A673 (cell line): Measurements from ENCODE around the gene TBCD. TPM values are rescaled to one million over a fixed set of nuclear protein-coding genes. Genes with fewer than 3 reads are reported as not detected.

Experiments used
- BruUV-seq: library from RNA; stranded (reverse); fragments of 400-500 nt; replicated peaks from 2 replicates; lab custom pipeline; 2021; lab: Mats Ljungman, UMichigan
- CTCF ChIA-PET: fragments of 300-600 bp; sonication (Branson Sonifier 250); formaldehyde crosslinking; loops from one replicate; lab custom pipeline; 2022; ENCODE audit warnings: antibody characterized with exemption; lab: Charles Lee
- POLR2A ChIA-PET: fragments of 300-600 bp; sonication (Branson Sonifier 250); formaldehyde crosslinking; loops from one replicate; lab custom pipeline; 2022; ENCODE audit warnings: antibody characterized with exemption; ENCODE audit not compliant: low non-redundant PET; lab: Charles Lee
- DNase-seq: peaks from one replicate; pipeline ENCODE4 v3.0.0-alpha.2; 2015; ENCODE audit warnings: low spot score
- H3K27ac ChIP-seq: fragments of 200-600 bp; sonication (generic); 2 replicates; pipeline ENCODE4 v1.5.1; 2016; ENCODE audit warnings: mixed run types, low read depth, mild to moderate bottlenecking, mixed read lengths, antibody characterized with exemption, low read length; ENCODE audit not compliant: poor library complexity, severe bottlenecking
- H3K27me3 ChIP-seq: fragments of 200-600 bp; sonication (generic); replicated peaks from 2 replicates; pipeline ENCODE4 v1.6.1; 2017; ENCODE audit warnings: mixed run types, low read depth, mild to moderate bottlenecking, mixed read lengths, antibody characterized with exemption, low read length; ENCODE audit not compliant: insufficient read depth, poor library complexity
- H3K36me3 ChIP-seq: fragments of 200-600 bp; sonication (generic); 2 replicates; pipeline ENCODE4 v1.6.1; 2016; ENCODE audit warnings: mixed run types, mild to moderate bottlenecking, mixed read lengths, antibody characterized with exemption, low read length; ENCODE audit not compliant: insufficient read depth, poor library complexity, severe bottlenecking
- H3K4me1 ChIP-seq: fragments of 200-600 bp; sonication (generic); 2 replicates; pipeline ENCODE4 v1.6.1; 2017; ENCODE audit warnings: mixed run types, mild to moderate bottlenecking, mixed read lengths, antibody characterized with exemption, low read length; ENCODE audit not compliant: insufficient read depth, poor library complexity, severe bottlenecking
- H3K4me3 ChIP-seq: fragments of 200-600 bp; sonication (generic); 2 replicates; pipeline ENCODE4 v1.5.1; 2016; ENCODE audit warnings: low read depth, mixed run types, mild to moderate bottlenecking, mixed read lengths, low read length; ENCODE audit not compliant: poor library complexity, severe bottlenecking
- H3K9me3 ChIP-seq: fragments of 200-600 bp; sonication (generic); 2 replicates; pipeline ENCODE4 v1.6.1; 2016; ENCODE audit warnings: mixed run types, low read depth, mild to moderate bottlenecking, mixed read lengths, antibody characterized with exemption, low read length; ENCODE audit not compliant: poor library complexity, severe bottlenecking
- CTCF ChIP-seq: fragments of 300-800, 200-600 bp; sonication (generic); conservative IDR thresholded peaks from 2 replicates; pipeline ENCODE4 v1.5.1; 2017; ENCODE audit warnings: low read depth, mild to moderate bottlenecking, antibody characterized with exemption, low read length, moderate library complexity, mixed read lengths
- EZH2 ChIP-seq: fragments of 200-600 bp; sonication (generic); IDR thresholded peaks from 2 replicates; pipeline ENCODE4 v1.6.1; 2017; ENCODE audit warnings: borderline replicate concordance, low read depth, mild to moderate bottlenecking, mixed read lengths, antibody characterized with exemption, low read length; ENCODE audit not compliant: poor library complexity, severe bottlenecking
- intact Hi-C: fragments of 100-400 bp; cut with micrococcal nuclease; formaldehyde crosslinking; loops from one replicate; pipeline ENCODE4 v1.10.0; 2022; ENCODE audit not compliant: unreplicated experiment
- total RNA-seq: library from RNA; stranded (reverse); gene quantifications from 2 replicates; pipeline ENCODE4 v1.2.3, GENCODE V29; 2021

Gene TBCD
- total RNA-seq, 1 experiment from 2014 or later: 113 TPM

- TF ChIP-seq EZH2 (no peak), CTCF (no peak)
- intact Hi-C loops: no loop called here
- Histone ChIP-seq H3K9me3 (no peaks in the 10 kb centered on the region), H3K27ac (no peak overlapping the region), H3K36me3 (peaks cover 11% of the 10 kb centered on the region), H3K27me3 (no peaks in the 10 kb centered on the region), H3K4me1 (no peaks in the 10 kb centered on the region), H3K4me3 (no peak overlapping the region)
- no TSS peak for BruUV-seq
- no peak for DNase-seq
- ChIA-PET POLR2A (no interaction called here), CTCF (no interaction called here)
These were observed 43.8 kb downstream of the TBCD start for GRCh38 chr17:82795615-82796014.

- no peak overlapping the region for H3K4me3 ChIP-seq
- H3K27ac ChIP-seq: no peak overlapping the region
- POLR2A ChIA-PET: no interaction called here
- no peak for DNase-seq
- H3K9me3 ChIP-seq: no peaks in the 10 kb centered on the region
- CTCF ChIA-PET: no interaction called here
- TF ChIP-seq CTCF (no peak), EZH2 (no peak)
- H3K4me1 ChIP-seq: no peaks in the 10 kb centered on the region
- H3K27me3 ChIP-seq: no peaks in the 10 kb centered on the region
- intact Hi-C loops: no loop called here
- peaks cover 11% of the 10 kb centered on the region for H3K36me3 ChIP-seq
- BruUV-seq: no TSS peak
These were observed 45.2 kb downstream of the TBCD start for GRCh38 chr17:82797061-82797460.

DNA sequence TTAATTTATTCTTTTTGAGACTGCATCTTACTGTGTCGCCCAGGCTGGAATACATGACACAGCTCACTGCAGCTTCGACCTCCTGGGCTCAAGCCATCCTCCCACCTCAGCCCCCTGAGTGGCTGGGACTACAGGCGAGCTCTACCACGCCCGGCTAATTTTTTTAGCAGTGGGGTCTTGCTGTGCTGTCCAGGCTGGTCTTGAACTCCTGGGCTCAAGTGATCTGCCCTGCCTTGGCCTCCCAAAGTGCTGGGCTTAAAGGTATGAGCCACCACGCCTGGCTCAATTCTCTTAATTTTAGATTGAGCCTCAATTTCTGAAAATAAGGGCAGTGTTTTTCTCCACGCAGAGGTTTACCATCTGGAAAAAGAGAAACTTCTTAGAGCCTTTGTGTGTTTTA is 46.9 kb downstream of the TBCD start:
- no peak overlapping the region for H3K4me3 ChIP-seq
- no peak for TF ChIP-seq CTCF
- TF ChIP-seq EZH2: no peak
- no peak overlapping the region for H3K27ac ChIP-seq
- DNase-seq: no peak
- CTCF ChIA-PET: no interaction called here
- H3K9me3 ChIP-seq: no peaks in the 10 kb centered on the region
- no TSS peak for BruUV-seq
- H3K27me3 ChIP-seq: no peaks in the 10 kb centered on the region
- POLR2A ChIA-PET: no interaction called here
- no peaks in the 10 kb centered on the region for H3K4me1 ChIP-seq
- H3K36me3 ChIP-seq: peaks cover 11% of the 10 kb centered on the region
- intact Hi-C loops: no loop called here
